Measurements from ENCODE around the gene N4BP2L2.

Gene N4BP2L2

GRCh38 chr13:32448972-32449371 is 89.6 kb downstream of the N4BP2L2 start:
- Histone ChIP-seq H3K27me3 (replicated peaks; ENCODE audit: control insufficient read depth, insufficient read depth, low read length, poor library complexity, severe bottlenecking) (no peaks in the 10 kb centered on the region), H3K9me3 (ENCODE audit: control insufficient read depth, low read length) (no peaks in the 10 kb centered on the region), H3K36me3 (ENCODE audit: control insufficient read depth, insufficient read depth, low read length) (no peaks in the 10 kb centered on the region), H3K4me3 (ENCODE audit: insufficient read depth, low read depth, low read length, poor library complexity, severe bottlenecking) (no peak overlapping the region), H3K27ac (ENCODE audit: insufficient read depth, low read length, poor library complexity, severe bottlenecking) (no peak overlapping the region), H3K4me1 (ENCODE audit: control insufficient read depth, insufficient read depth, low read length, poor library complexity, severe bottlenecking) (no peaks in the 10 kb centered on the region)
- DNase-seq: no peak

GRCh38 chr13:32447894-32448623 is 90.5 kb downstream of the N4BP2L2 start:
- no peaks in the 10 kb centered on the region for H3K4me1 ChIP-seq (ENCODE audit: control insufficient read depth, insufficient read depth, low read length, poor library complexity, severe bottlenecking)
- no peak overlapping the region for H3K27ac ChIP-seq (ENCODE audit: insufficient read depth, low read length, poor library complexity, severe bottlenecking)
- H3K36me3 ChIP-seq (ENCODE audit: control insufficient read depth, insufficient read depth, low read length): no peaks in the 10 kb centered on the region
- H3K4me3 ChIP-seq (ENCODE audit: insufficient read depth, low read depth, low read length, poor library complexity, severe bottlenecking): no peak overlapping the region
- DNase-seq: no peak
- no peaks in the 10 kb centered on the region for H3K27me3 ChIP-seq (replicated peaks; ENCODE audit: control insufficient read depth, insufficient read depth, low read length, poor library complexity, severe bottlenecking)
- no peaks in the 10 kb centered on the region for H3K9me3 ChIP-seq (ENCODE audit: control insufficient read depth, low read length)

- no peak overlapping the region for H3K4me3 ChIP-seq (ENCODE audit: insufficient read depth, low read depth, low read length, poor library complexity, severe bottlenecking)
- no peak overlapping the region for H3K27ac ChIP-seq (ENCODE audit: insufficient read depth, low read length, poor library complexity, severe bottlenecking)
- DNase-seq: no peak
- H3K27me3 ChIP-seq (replicated peaks; ENCODE audit: control insufficient read depth, insufficient read depth, low read length, poor library complexity, severe bottlenecking): no peaks in the 10 kb centered on the region
- no peaks in the 10 kb centered on the region for H3K4me1 ChIP-seq (ENCODE audit: control insufficient read depth, insufficient read depth, low read length, poor library complexity, severe bottlenecking)
- no peaks in the 10 kb centered on the region for H3K36me3 ChIP-seq (ENCODE audit: control insufficient read depth, insufficient read depth, low read length)
- H3K9me3 ChIP-seq (ENCODE audit: control insufficient read depth, low read length): no peaks in the 10 kb centered on the region
These were observed 91.7 kb downstream of the N4BP2L2 start for GRCh38 chr13:32446773-32447465.

GRCh38 chr13:32446220-32446619 is 92.4 kb downstream of the N4BP2L2 start:
- no peak for DNase-seq
- no peak overlapping the region for H3K27ac ChIP-seq (ENCODE audit: insufficient read depth, low read length, poor library complexity, severe bottlenecking)

GRCh38 chr13:32445461-32445860 is 93.1 kb downstream of the N4BP2L2 start:
- no peaks in the 10 kb centered on the region for H3K9me3 ChIP-seq (ENCODE audit: control insufficient read depth, low read length)
- no peaks in the 10 kb centered on the region for H3K27me3 ChIP-seq (replicated peaks; ENCODE audit: control insufficient read depth, insufficient read depth, low read length, poor library complexity, severe bottlenecking)
- no peaks in the 10 kb centered on the region for H3K4me1 ChIP-seq (ENCODE audit: control insufficient read depth, insufficient read depth, low read length, poor library complexity, severe bottlenecking)
- H3K27ac ChIP-seq (ENCODE audit: insufficient read depth, low read length, poor library complexity, severe bottlenecking): no peak overlapping the region
- no peak overlapping the region for H3K4me3 ChIP-seq (ENCODE audit: insufficient read depth, low read depth, low read length, poor library complexity, severe bottlenecking)
- no peaks in the 10 kb centered on the region for H3K36me3 ChIP-seq (ENCODE audit: control insufficient read depth, insufficient read depth, low read length)
- no peak for DNase-seq

More at GRCh38 chr13:32446220-32446619, 92.4 kb downstream of the N4BP2L2 start:
- H3K27me3 ChIP-seq (replicated peaks; ENCODE audit: control insufficient read depth, insufficient read depth, low read length, poor library complexity, severe bottlenecking): no peaks in the 10 kb centered on the region
- H3K4me1 ChIP-seq (ENCODE audit: control insufficient read depth, insufficient read depth, low read length, poor library complexity, severe bottlenecking): no peaks in the 10 kb centered on the region
- no peaks in the 10 kb centered on the region for H3K36me3 ChIP-seq (ENCODE audit: control insufficient read depth, insufficient read depth, low read length)
- H3K4me3 ChIP-seq (ENCODE audit: insufficient read depth, low read depth, low read length, poor library complexity, severe bottlenecking): no peak overlapping the region
- H3K9me3 ChIP-seq (ENCODE audit: control insufficient read depth, low read length): no peaks in the 10 kb centered on the region

- H3K4me1 ChIP-seq (ENCODE audit: control insufficient read depth, insufficient read depth, low read length, poor library complexity, severe bottlenecking): no peaks in the 10 kb centered on the region
- no peaks in the 10 kb centered on the region for H3K27me3 ChIP-seq (replicated peaks; ENCODE audit: control insufficient read depth, insufficient read depth, low read length, poor library complexity, severe bottlenecking)
- H3K4me3 ChIP-seq (ENCODE audit: insufficient read depth, low read depth, low read length, poor library complexity, severe bottlenecking): no peak overlapping the region
- no peaks in the 10 kb centered on the region for H3K9me3 ChIP-seq (ENCODE audit: control insufficient read depth, low read length)
- DNase-seq: peak in 1 of 3 donors; percentile 5
- H3K36me3 ChIP-seq (ENCODE audit: control insufficient read depth, insufficient read depth, low read length): no peaks in the 10 kb centered on the region
- no peak overlapping the region for H3K27ac ChIP-seq (ENCODE audit: insufficient read depth, low read length, poor library complexity, severe bottlenecking)
These were observed 95.5 kb downstream of the N4BP2L2 start for GRCh38 chr13:32443111-32443510.

GRCh38 chr13:32438871-32439270 is 99.7 kb downstream of the N4BP2L2 start:
- Histone ChIP-seq H3K4me1 (ENCODE audit: control insufficient read depth, insufficient read depth, low read length, poor library complexity, severe bottlenecking) (no peaks in the 10 kb centered on the region), H3K4me3 (ENCODE audit: insufficient read depth, low read depth, low read length, poor library complexity, severe bottlenecking) (no peak overlapping the region)
- no peak for DNase-seq

GRCh38 chr13:32432856-32433255 is 105.7 kb downstream of the N4BP2L2 start:
- no peak overlapping the region for H3K27ac ChIP-seq (ENCODE audit: insufficient read depth, low read length, poor library complexity, severe bottlenecking)
- no peak for DNase-seq
- peaks cover 10% of the 10 kb centered on the region for H3K4me1 ChIP-seq (ENCODE audit: control insufficient read depth, insufficient read depth, low read length, poor library complexity, severe bottlenecking)
- H3K4me3 ChIP-seq (ENCODE audit: insufficient read depth, low read depth, low read length, poor library complexity, severe bottlenecking): no peak overlapping the region
- H3K27me3 ChIP-seq (replicated peaks; ENCODE audit: control insufficient read depth, insufficient read depth, low read length, poor library complexity, severe bottlenecking): no peaks in the 10 kb centered on the region
- no peaks in the 10 kb centered on the region for H3K9me3 ChIP-seq (ENCODE audit: control insufficient read depth, low read length)
- H3K36me3 ChIP-seq (ENCODE audit: control insufficient read depth, insufficient read depth, low read length): no peaks in the 10 kb centered on the region

More at GRCh38 chr13:32438871-32439270, 99.7 kb downstream of the N4BP2L2 start:
- no peaks in the 10 kb centered on the region for H3K9me3 ChIP-seq (ENCODE audit: control insufficient read depth, low read length)
- no peaks in the 10 kb centered on the region for H3K36me3 ChIP-seq (ENCODE audit: control insufficient read depth, insufficient read depth, low read length)
- H3K27me3 ChIP-seq (replicated peaks; ENCODE audit: control insufficient read depth, insufficient read depth, low read length, poor library complexity, severe bottlenecking): no peaks in the 10 kb centered on the region
- H3K27ac ChIP-seq (ENCODE audit: insufficient read depth, low read length, poor library complexity, severe bottlenecking): no peak overlapping the region

- Histone ChIP-seq H3K4me1 (ENCODE audit: control insufficient read depth, insufficient read depth, low read length, poor library complexity, severe bottlenecking) (peaks cover 10% of the 10 kb centered on the region), H3K4me3 (ENCODE audit: insufficient read depth, low read depth, low read length, poor library complexity, severe bottlenecking) (no peak overlapping the region), H3K27me3 (replicated peaks; ENCODE audit: control insufficient read depth, insufficient read depth, low read length, poor library complexity, severe bottlenecking) (no peaks in the 10 kb centered on the region), H3K36me3 (ENCODE audit: control insufficient read depth, insufficient read depth, low read length) (no peaks in the 10 kb centered on the region), H3K27ac (ENCODE audit: insufficient read depth, low read length, poor library complexity, severe bottlenecking) (no peak overlapping the region), H3K9me3 (ENCODE audit: control insufficient read depth, low read length) (no peaks in the 10 kb centered on the region)
- DNase-seq: no peak
These were observed 107.2 kb downstream of the N4BP2L2 start for GRCh38 chr13:32431361-32431760.

- DNase-seq: no peak
- no peaks in the 10 kb centered on the region for H3K9me3 ChIP-seq (ENCODE audit: control insufficient read depth, low read length)
- no peak overlapping the region for H3K4me3 ChIP-seq (ENCODE audit: insufficient read depth, low read depth, low read length, poor library complexity, severe bottlenecking)
- H3K36me3 ChIP-seq (ENCODE audit: control insufficient read depth, insufficient read depth, low read length): no peaks in the 10 kb centered on the region
- peaks cover 14% of the 10 kb centered on the region for H3K4me1 ChIP-seq (ENCODE audit: control insufficient read depth, insufficient read depth, low read length, poor library complexity, severe bottlenecking)
- H3K27ac ChIP-seq (ENCODE audit: insufficient read depth, low read length, poor library complexity, severe bottlenecking): no peak overlapping the region
- no peaks in the 10 kb centered on the region for H3K27me3 ChIP-seq (replicated peaks; ENCODE audit: control insufficient read depth, insufficient read depth, low read length, poor library complexity, severe bottlenecking)
These were observed 108.4 kb downstream of the N4BP2L2 start for GRCh38 chr13:32430018-32430747.
